IMR-90 (cell line): Measurements from ENCODE around the gene UBASH3B.

Experiments
- BHLHE40 ChIP-seq: fragments of 150-350 bp; IDR thresholded peaks from 2 replicates; pipeline ENCODE4 v1.6.1; 2016; ENCODE audit warnings: mild to moderate bottlenecking, low read depth, low read length
- CEBPB ChIP-seq: IDR thresholded peaks from 2 replicates; pipeline ENCODE4 v1.6.1; 2012; ENCODE audit warnings: low read depth, low read length, improper control_type of control experiment
- CHD1 ChIP-seq: IDR thresholded peaks from 2 replicates; pipeline ENCODE4 v1.6.1; 2012; ENCODE audit warnings: low read depth, low read length, improper control_type of control experiment
- FOS ChIP-seq: fragments of 150-350 bp; IDR thresholded peaks from 2 replicates; pipeline ENCODE4 v1.6.1; 2016; ENCODE audit warnings: low read depth, low read length
- MAZ ChIP-seq: IDR thresholded peaks from 2 replicates; pipeline ENCODE4 v1.6.1; 2012; ENCODE audit warnings: low read depth, mild to moderate bottlenecking, low read length, improper control_type of control experiment, moderate library complexity, borderline replicate concordance
- MXI1 ChIP-seq: IDR thresholded peaks from 2 replicates; pipeline ENCODE4 v1.6.1; 2012; ENCODE audit warnings: low read depth, mild to moderate bottlenecking, low read length, moderate library complexity, borderline replicate concordance
- POLR2A ChIP-seq: IDR thresholded peaks from 2 replicates; pipeline ENCODE4 v1.6.1; 2012; ENCODE audit warnings: mild to moderate bottlenecking, low read depth, low read length
- RCOR1 ChIP-seq: IDR thresholded peaks from 2 replicates; pipeline ENCODE4 v1.6.1; 2012; ENCODE audit warnings: mild to moderate bottlenecking, low read length, improper control_type of control experiment; ENCODE audit not compliant: insufficient replicate concordance
- RFX5 ChIP-seq: IDR thresholded peaks from 2 replicates; pipeline ENCODE4 v1.8.0; 2012; ENCODE audit warnings: low read depth, mild to moderate bottlenecking, low read length, moderate library complexity
- TF ChIP-seq, protein P1 (sequence below): conservative IDR thresholded peaks from 2 replicates; pipeline ENCODE4 v1.5.1; 2012; ENCODE audit warnings: mild to moderate bottlenecking, low read depth, low read length, improper control_type of control experiment

DNA sequence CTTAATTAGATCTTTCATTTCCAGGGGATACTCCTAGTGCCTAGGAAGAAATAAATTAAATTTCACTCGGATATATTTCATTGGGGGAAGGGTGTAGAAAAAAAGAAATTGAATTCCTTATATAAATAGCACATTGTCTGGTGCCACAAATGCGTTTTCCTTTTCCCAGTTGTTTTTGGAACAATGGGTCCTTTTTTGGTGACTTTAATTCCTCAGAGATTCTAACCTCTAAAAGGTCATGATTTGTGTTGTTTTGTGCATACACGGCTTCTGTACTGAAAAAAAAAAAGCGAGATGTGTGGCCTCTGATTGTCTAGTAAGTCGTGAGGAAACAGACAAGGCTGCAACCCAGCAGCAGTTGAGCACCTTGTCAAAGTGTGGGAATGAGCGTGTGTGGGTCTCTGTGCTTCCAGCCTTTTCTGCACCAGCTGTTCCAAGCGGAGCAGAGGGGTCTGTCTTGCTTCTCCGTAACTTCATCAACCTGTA, 118.3 kb downstream of the UBASH3B start:
- TF ChIP-seq POLR2A (no peak), CEBPB (no peak), BHLHE40 (no peak), RCOR1 (no peak), MAZ (no peak), FOS (no peak), CHD1 (no peak), MXI1 (no peak), RFX5 (no peak)
- TF ChIP-seq, protein P1, sequence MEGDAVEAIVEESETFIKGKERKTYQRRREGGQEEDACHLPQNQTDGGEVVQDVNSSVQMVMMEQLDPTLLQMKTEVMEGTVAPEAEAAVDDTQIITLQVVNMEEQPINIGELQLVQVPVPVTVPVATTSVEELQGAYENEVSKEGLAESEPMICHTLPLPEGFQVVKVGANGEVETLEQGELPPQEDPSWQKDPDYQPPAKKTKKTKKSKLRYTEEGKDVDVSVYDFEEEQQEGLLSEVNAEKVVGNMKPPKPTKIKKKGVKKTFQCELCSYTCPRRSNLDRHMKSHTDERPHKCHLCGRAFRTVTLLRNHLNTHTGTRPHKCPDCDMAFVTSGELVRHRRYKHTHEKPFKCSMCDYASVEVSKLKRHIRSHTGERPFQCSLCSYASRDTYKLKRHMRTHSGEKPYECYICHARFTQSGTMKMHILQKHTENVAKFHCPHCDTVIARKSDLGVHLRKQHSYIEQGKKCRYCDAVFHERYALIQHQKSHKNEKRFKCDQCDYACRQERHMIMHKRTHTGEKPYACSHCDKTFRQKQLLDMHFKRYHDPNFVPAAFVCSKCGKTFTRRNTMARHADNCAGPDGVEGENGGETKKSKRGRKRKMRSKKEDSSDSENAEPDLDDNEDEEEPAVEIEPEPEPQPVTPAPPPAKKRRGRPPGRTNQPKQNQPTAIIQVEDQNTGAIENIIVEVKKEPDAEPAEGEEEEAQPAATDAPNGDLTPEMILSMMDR: no peak
